HG03064 (cell line): ENCODE data around the gene CCDC51.
"Not testable (repeated sequence)": the region's sequence is repeated elsewhere in the genome, so short reads cannot be mapped to it uniquely, and the experiment has no call there.

Source experiments
- ATAC-seq: cut with Tn5 transposase; IDR thresholded peaks from one replicate; pipeline ENCODE4 v1.9.1; 2021; ENCODE audit warnings: low read depth; ENCODE audit not compliant: unreplicated experiment

The CCDC51 gene

GRCh38 chr3:48409291-48410201, 30.4 kb downstream of the CCDC51 start:
- ATAC-seq = no peak

DNA sequence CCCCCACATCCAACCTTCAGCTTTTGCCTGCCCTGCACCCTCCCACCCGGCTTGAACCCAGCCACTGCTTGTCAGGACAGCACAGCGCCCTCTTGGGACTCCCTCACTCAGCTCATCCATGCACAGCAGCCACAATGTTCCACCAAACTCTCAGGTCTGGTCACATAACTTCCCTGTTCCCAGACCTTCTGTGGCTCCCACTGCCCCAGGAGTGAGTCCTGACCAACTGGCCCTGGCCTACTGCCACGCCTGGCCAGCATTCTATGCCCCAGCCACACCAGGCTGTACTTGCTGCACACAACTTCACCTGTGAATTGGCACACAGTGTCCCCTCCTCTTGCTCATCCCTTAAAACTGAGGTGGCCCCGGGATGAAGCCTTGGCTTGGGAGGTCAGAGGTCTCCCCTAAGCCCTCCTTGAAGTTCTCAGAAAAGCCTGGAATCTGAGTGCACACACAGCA, 31.1 kb downstream of the CCDC51 start:
- no peak for ATAC-seq

GRCh38 chr3:48407542-48408099, 32.3 kb downstream of the CCDC51 start:
- no peak for ATAC-seq

- no peak for ATAC-seq
Measured at GRCh38 chr3:48406443-48407431, 33.2 kb downstream of the CCDC51 start.

DNA sequence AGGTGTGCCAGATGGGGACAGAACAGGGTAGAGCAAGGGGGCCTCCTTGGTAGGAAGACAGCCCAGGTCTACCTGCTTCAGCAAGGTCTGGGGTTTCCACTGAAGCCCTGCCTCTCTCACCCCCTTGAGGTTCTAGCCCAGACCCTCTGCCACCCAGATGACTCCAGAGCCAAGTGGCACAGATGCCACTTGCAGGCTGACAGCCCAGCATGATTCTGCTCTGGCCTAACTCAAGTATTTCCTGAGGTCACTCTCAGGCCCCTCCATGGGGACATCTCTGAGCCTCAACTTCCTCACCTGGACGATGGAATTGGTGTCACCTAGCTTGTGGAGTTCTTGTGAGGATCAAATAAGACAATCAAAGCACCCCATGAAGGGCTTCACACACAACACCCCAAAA, 33.9 kb downstream of the CCDC51 start:
- ATAC-seq = no peak

DNA sequence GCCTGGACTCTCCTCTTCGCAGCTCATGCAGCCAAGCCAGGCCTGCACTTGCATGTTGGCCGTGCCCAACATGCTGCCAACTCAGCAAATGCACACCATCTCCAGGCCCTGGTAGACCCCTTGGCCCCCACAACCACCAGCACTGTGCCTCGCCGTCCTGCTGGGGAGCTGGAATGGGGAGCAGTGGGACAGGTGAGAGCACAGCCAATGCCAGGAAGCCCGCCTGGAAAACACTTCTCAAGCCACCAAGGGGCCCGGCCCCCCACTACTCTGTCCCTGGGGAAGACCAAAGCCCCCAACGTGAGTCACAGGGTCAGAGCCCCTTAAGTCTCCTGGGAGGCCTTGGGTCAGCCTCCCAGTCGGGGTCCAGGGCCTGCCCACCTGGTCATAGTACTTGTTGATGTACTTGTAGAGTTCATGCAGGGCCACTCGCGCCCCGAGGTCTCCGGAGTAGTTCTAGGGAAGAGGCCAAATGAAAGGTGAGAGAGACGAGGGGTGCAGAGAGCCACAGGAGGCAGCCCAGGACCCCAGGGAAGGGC, 34.5 kb downstream of the CCDC51 start:
- ATAC-seq = no peak

DNA sequence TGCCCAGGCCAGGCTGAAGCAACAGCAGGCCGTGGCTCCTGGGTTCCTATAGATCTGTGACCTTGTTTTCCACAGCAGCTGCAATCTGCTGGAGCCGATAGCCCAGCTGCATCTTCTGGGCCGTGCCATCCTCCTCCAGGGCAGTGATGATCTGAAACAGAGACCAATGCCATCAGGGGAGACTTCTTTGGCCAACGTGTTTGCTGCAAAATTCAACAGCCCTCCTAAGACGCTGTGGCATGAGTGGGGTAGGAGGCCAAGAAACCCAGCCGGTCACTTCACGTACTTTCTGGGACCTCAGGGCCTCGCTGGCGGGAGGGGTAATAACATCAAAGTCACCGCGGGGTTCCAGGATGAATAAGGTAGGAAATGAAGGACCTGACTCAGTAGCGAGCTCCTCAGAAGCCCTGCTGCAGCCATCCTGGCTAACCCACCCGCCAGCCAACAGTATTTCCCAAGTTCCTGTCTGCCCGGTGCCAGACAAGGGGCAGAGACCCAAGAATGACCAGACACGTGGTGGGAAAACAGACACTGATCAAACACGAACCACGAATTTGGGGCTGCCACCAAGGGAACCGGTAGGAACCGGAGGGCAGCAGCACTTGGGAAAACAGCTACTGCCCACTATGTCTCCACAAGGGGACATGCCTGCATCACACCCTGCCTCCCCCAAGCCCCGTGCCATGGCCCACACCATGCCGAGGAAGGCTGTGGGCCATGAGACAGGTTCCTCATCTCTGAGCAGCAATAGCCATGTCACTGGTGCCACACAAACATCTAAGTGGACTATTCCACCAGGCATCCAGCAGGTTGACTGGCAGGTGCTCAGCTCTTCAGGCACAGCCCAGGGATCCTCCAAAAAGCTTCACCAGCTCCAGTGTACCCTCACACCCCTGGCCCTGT, 35.2 kb downstream of the CCDC51 start:
- ATAC-seq = no peak

- no peak for ATAC-seq
Measured at GRCh38 chr3:48403533-48404439, 36.1 kb downstream of the CCDC51 start.

- ATAC-seq = no peak
Measured at GRCh38 chr3:48402907-48403306, 37.0 kb downstream of the CCDC51 start.

DNA sequence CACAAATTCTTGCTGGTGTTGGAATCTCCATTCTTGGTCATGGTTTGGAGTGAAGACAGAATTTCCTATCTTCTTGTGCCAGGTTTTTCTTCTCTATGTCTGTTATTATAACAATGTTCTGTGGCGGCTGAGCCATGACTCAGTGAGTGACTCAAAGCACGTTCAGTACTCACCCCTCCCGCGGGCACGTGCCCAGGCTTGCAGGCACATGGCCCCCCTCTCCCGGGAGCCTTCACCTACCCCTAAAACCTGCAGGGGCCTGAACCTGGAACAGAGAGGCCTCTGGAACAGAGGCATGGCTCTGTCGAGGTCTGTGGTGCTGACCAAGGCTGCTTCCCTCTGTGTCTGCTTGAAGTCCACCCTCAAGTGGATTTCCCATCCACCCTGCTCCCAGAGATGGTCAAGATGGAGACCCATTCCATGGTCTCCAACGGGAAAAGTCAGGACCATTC, 37.6 kb downstream of the CCDC51 start:
- ATAC-seq = no peak

DNA sequence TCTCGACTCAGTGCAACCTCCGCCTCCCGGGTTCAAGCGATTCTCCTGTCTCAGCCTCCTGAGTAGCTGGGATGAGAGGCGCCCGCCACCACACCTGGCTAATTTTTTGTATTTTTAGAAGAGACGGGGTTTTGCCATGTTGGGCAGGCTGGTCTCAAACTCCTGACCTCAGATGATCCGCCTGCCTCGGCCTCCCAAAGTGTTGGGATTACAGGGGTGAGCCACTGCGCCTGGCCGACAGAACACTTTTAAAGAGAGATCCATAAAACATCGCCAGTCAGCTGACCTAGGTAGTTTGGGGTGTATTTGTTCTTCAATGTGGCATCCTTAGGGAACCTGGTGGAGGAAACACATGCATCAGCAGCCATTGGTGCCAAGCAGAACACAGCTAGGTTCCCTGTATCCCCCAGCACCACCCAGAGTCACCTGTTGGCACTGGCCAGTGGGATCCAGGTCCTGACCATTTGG, 38.5 kb downstream of the CCDC51 start:
- ATAC-seq = not testable (repeated sequence)

DNA sequence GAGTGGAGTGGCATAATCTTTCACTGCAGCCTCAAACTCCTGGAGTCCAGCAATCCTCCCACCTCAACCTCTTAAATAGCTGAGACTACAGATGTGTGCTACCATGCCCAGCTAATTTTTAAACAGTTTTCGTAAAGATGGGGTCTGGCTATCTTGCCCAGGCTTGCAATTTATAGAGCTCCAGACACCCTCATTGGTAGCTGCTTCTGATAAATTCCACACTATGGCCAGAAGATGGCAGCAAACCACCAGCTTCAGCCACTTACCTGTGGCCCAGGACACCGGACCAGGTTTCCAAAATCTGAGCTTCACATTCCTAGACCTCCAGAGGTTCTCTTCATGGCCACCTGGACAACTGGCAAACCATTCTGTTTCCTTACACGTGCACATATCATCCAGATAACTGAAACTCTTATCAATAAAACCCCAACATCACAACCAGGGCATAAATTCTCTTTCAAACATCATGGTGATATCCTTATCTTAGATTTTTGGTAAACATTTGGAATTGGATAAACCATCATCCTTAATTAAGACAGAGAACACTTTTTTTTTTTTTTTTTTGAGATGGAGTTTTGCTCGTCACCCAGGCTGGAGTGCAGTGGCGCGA, 39.0 kb downstream of the CCDC51 start:
- no peak for ATAC-seq

DNA sequence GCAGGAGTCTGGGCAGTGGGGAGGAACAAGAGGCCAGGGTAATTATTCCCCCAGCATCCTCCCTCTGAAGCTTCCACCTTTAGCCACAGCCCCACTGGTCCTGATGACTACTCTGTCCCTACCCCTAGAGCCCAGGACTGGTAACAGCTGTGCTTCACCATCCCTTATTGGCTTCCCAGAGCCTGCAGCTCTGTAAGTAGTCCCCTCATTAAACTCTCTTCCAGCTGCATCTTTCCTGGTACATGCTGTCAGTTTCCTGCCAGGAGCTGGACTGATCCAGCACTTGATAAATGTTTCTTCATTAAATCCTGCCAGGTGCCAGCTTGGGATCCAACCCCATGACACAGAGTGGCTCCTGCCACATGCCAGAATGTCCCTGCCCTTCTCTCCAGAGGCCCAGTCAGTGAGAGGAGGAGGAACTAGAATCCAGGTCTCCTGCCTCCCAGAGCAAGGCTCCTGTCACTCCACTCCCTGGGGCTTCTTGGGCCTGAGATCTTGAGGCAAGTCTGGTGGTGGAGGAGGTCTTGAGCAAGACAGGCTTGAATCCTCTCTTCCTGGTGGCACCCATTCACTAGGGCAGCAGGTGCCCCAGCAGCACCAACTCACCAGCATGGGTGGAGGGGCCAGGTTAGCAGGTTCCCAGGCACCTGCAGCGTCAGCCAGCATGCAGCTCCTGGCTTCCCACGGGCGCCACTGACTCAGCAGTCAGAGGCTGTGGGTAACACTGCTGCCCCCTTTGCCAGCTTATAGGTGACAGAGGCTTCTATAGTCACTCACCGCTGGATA, 40.3 kb downstream of the CCDC51 start:
- ATAC-seq = no peak

- ATAC-seq = no peak
Measured at GRCh38 chr3:48398701-48399386, 41.1 kb downstream of the CCDC51 start.

DNA sequence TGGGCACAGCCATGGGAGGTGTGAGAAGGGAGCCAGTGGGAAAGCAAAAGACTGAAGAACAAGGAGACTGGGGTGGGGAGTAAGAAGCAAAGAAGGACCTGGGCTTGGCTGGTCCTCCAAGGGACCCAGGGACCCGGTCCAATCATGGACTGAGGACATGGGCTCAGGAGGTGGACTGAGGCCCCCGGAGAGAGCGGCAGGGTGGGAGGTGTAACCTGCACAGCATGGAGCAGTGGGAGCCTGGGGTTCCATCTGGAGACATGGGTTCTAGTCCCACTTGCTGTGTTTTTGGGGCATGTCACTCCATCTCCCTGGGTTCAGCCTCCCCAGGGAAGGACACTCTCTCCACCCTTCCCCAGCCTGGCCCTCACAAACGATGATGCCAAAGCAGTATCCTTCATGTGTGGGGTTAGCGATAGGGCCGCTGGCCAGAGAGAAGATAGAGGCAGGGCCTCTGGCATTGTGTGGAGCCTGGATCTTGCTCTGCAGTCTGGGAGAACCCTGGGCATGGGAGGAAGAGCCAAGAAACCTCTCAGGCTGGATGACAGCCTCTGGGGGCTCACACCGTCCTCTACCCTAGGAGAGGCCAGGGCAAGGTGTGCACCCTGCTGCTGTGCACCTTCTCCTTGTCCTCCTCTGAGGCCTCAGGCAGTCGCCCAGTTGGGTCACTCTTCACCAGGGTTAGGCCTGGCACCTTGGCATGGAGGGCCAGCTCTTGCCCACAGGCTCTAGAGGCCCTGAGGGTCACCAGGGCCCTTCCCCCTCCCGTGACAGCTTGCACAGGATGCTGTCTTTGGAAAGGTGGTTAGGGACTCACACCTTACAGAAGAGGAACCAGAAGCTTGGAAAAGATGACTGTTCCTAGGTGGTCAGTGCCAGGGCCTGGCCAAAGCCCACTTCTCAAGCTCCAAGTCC, 41.9 kb downstream of the CCDC51 start:
- no peak for ATAC-seq

DNA sequence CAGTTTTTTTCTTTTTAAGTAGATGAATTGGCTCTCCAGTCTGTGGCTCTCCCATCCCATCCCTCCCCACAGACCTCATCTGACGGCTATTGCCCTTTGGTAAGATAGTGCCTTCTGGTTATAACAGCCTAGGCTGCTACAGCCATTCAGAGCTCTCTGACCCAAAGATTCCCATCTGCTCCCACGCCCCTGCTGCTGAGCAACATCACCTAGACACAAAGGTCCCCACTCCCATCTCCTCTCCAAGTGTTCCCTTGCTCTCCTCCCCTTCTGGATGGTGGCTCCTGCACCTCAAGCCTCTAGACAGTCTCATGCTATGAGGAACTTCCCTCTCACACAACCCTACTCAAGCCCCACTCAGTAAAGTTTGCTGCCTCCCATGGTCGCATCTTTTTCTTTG, 44.2 kb downstream of the CCDC51 start:
- ATAC-seq = no peak
